Measurements from ENCODE around the gene CENPS.
"Not testable (repeated sequence)": the region's sequence is repeated elsewhere in the genome, so short reads cannot be mapped to it uniquely, and the experiment has no call there.

The CENPS gene

DNA sequence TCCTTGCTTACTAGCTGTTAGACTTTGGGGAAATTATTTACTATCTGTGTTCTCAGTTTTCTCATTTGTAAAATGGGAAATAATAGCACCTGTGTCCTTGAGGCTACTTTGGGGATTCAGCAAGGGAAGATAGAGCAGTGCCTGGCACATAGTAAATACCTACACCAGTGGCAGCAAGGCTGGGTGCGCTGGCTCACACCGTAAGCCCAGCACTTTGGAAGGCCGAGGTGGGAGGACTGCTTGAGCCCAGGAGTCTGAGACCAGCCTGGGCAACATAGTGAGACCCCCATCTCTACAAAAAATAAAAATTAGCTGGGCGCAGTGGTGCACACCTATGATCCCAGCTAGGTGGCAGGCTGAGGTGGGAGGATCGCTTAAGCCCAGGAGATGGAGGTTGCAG lies 8.6 kb upstream of the CENPS start:
- no peak for DNase-seq

DNA sequence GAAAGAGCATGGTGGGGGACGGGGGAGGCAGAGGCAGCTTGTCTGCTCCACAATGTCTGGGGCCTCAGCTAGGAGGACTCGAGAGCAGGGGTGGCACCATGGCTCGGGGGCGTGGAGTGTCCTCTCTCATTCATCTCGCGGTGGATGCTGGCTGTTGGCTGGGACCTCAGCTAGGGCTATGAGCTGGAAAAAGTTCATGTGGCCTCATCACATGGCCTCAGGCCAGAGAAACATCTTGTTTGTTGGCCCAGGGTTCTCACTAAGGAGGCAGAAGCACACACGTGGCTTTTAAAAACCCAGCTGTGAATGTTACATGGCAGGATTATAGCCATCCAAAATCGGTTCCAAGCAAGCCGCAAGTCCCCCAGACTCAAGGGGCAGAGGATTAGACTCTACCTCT lies 6.2 kb upstream of the CENPS start:
- DNase-seq = no peak

DNA sequence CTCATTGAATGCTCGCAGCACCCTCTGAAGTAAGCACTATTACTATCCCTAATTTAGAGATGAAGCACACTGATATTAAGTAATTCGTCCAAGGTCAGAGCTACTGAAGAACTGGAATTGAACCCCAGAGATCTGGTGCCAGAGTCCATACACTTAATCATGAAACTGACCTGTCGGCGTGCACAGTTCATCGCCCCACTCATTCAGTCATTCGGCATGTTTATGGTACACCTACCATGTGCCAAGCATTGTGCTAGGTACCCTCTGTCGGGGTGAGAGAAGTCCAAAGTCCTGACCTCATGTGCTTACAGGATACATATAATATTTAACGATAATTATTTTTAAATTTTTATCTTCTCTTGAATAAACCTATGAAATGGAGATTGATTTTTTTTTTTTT lies 5.6 kb upstream of the CENPS start:
- no peak for DNase-seq

DNA sequence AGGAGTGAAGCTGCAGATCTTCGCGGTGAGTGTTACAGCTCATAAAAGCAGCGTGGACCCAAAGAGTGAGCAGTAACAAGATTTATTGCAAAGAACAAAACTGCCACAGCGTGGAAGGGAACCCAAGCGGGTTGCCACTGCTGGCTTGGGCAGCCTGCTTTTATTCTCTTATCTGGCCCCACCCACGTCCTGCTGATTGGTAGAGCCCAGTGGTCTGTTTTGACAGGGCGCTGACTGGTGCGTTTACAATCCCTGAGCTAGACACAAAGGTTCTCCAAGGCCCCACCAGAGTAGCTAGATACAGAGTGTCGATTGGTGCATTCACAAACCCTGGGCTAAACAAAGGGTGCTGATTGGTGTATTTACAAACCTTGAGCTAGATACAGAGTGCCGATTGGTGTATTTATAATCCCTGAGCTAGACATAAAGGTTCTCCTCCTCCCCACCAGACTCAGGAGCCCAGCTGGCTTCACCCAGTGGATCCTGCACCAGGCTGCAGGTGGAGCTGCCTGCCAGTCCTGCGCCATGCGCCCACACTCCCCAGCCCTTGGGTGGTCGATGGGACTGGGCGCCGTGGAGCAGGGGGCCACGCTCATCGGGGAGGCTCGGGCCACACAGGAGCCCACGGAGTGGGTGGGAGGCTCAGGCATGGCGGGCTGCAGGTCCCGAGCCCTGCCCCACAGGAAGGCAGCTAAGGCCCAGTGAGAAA lies 4.3 kb upstream of the CENPS start:
- not testable (repeated sequence) for DNase-seq

DNA sequence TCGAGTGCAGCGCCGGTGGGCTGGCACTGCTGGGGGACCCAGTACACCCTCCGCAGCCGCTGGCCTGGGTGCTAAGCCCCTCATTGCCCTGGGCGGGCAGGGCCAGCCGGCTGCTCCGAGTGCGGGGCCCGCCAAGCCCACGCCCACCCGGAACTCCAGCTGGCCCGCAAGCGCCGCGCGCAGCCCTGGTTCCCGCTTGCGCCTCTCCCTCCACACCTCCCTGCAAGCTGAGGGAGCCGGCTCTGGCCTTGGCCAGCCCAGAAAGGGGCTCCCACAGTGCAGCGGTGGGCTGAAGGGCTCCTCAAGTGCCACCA lies 3.7 kb upstream of the CENPS start:
- DNase-seq = not testable (repeated sequence)

DNA sequence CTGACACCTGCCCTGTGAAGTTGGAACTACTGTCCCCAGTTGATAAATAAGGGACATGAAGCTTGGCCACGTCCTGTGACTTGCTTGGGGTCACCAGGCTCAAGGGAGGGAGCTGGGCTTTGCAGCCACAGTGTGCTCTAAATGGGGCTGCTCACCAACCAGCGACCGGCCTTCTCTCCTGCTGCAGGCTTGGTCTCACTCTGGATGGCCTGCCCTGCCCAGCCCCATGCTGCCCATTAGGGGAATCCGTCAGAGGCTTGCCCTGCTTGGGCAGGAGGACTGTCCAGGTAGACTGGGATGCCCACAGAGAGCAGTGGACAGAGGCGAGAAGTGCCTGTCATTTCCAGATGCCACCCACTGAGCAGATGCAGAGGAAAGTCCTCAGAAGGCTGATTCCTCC lies 1.2 kb upstream of the CENPS start:
- no peak for DNase-seq

DNA sequence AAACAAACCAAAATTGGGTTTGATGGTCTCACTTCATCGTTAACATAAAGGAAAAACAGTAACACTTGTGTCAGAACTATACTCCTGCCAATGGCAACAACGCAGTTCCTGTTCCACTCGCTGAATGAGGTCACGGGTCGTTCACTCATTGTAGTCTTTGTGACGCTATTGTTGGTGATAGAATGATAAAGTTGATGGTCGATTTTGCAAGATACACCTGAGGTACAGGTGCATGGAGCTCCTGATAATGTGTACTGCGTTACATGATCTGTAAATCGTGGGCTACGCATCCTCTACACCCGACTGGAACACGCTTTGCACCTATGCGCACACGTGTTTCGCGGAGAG lies 391 bp upstream of the CENPS start:
- DNase-seq = no peak

DNA sequence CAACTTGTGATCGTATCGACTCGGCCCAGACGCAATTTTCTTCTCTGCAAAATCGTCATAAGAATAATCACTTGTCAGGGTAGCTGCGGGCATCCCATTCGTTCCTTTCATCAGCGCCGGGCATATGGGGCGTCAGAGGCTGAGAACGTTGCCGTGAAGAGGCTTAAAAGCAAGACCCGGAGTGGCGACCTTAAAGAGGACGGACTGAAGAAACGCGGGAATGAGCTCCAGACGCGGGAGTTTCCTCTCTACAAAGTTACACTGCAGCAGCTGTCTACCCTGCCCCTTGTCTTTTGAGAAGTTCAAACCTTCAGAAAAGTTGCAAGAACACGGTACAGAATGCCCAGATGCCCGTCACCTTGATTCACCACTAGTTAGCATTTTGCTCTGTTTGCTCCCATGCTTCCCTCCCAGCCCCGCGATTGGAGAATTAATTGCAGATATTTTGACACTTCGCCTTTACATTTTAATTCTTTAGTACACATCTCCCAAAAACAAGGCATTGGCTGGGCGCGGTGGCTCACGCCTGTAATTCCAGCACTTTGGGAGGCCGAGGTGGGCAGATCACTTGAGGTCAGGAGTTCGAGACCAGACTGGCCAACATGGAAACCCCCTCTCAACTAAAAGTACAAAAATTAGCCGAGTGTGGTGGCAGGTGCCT lies 967 bp downstream of the CENPS start:
- no peak for DNase-seq

DNA sequence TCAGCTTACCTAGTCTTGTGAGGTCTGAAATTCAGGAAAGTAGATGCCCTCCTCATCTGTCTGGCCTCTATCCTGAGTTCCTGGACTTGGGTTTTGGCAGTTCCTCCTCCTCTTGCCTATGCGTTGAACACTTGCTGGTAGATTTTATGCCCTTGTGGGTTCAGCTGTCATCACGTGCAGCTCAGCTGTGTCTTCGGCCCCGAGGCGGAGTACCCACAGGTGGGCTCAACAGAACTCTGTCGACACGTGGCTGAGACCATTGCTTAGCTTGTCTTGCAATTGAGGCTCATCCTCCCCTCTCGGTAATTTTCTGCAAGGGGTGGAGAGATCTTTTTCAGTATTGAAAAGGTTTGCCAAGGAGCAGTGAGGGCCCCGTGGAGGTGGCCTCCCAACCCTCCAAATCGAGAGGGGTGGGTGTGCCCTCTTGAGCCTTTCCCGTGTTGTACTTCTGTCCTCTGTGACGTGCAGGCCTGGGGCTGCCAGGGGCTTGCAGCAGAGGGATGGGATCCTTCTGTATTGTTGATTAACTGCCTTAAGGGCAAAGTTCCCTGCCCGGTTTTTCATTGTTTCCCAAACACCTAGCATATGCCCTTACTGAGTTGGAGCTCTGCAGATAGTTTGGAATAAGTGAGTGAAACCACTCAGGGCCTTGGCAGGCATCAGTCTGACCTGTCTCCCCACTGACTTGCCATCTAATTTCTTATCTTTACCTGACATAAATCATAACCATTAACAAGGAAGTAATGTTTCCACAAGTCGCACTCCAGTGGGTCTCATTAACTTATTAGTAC lies 2.9 kb downstream of the CENPS start:
- DNase-seq = no peak

DNA sequence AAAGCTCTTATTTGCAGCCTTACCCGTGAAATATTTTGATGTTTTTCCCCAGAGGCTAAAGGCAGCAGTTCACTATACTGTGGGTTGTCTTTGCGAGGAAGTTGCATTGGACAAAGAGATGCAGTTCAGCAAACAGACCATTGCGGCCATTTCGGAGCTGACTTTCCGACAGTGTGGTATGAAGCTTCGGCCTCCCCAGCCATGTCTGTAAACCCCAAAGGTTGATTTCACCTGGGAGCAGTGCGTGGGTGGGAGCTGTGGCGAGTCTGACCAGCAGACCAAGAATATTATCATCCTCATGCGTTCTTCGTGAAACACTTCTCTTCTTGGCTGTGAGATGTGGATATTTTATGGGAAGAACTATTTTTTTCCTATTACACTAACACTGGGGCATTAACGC lies 3.6 kb downstream of the CENPS start:
- DNase-seq = no peak

DNA sequence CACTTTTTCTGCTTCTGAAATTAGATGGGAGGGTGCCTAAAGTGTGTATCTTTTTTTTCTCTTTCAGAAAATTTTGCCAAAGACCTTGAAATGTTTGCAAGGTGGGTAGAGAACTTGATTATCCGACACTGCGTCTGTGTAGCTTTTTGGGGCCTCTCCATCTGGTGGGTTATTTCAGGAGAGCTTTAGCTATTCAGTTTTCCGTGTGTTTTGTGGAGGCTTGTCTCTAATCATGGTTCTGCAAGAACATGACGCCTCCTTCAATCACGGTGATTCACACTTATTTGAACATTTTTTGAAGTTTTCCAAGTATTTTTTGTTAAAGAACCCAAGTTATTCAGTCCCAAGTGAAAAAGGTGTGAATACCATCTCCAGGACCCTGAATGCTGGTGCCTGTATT lies 4.4 kb downstream of the CENPS start:
- no peak for DNase-seq

DNA sequence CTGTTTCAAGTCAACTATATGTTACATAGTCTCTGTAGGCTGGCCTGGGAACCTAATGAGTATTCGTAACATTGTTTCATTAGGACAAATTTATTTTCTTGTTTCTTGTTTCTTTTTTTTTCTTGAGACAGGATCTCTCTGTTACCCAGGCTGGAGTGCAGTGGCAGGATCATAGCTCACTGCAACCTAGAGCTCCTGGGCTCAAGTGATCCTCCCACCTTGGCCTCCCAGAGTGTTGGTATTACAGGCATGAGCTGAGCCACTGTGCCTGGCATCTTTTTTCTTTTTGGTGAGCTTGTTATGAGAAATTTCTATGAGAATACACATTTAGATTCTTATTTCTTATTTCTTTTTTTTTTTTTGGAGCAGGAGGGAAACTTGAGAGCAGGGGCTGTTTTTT lies 6.8 kb downstream of the CENPS start:
- DNase-seq = no peak

DNA sequence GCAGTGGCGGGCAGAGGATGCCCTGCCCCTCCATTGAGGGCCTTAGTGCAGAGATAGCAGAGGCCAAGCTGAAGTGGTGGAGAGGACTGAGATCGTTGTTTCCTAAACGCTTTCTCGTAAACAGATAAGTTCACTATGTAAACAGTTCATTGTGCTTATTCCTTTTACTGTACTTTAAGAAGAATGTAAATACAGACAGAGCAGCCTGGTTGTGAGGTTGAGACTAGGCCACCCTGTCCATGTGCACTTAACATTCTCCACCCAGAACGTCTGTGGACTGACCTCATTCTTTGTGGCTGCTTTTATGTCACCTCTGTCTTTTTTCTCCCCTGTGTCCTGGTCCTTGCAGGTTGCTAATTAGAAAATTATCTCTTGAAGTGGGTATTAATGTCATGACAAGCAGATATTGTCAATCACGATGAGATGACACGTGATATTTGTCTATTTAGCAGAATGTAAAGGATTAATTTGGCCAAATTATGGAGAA lies 8.5 kb downstream of the CENPS start:
- no peak for DNase-seq

DNA sequence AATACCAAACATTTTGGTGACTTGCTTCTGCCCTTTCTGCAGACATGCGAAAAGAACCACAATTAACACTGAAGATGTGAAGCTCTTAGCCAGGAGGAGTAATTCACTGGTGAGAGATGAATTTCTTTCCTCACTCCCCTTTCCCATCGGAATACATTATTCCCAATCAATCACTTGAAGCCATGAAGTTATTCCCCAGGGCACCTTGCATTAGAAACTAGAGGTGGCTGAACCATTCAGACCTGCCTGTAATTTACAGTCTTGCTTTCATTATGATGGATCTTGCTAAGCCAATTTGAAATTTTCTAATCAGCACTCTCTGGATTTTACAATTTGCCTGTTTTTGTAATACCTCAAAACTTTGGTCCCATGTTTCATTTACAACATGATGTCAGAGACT lies 10.1 kb downstream of the CENPS start:
- DNase-seq = no peak

DNA sequence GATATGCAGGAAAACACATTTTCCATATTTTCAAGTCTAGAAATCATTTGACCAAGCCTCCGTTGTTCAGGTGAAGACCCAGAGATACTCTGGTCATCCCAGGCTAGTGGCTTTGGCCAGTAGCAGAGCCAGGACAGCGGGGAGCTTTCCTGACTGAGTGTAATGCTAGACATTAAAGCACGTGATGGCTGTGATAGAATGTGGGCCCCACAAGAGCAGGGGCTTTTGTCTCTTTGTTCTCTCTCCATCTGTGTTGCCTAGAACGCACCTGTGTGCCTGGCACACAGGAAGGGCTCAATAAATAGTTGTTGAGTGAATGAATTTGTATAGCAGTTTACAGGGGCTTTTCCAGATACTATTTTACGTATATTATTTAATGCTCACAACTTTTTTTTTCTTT lies 10.6 kb downstream of the CENPS start:
- no peak for DNase-seq

DNA sequence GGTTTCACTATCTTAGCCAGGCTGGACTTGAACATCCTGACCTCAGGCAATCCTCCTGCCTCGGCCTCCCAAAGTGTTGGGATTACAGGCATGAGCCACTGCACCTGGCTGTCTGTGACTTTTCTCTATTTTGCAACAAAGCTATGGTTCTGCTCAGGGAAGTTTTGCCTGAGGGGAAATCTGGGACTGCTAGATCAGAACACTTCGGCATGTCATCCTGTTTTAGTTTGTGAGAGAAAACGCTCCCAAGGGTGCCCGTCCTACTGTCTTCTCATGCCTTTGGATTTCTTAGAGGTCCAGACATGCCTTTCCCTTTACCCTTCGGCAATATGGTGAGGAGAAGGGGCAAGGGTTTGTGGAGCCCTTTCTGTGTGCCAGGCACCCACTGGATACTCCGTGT lies 14.0 kb downstream of the CENPS start:
- DNase-seq = no peak

DNA sequence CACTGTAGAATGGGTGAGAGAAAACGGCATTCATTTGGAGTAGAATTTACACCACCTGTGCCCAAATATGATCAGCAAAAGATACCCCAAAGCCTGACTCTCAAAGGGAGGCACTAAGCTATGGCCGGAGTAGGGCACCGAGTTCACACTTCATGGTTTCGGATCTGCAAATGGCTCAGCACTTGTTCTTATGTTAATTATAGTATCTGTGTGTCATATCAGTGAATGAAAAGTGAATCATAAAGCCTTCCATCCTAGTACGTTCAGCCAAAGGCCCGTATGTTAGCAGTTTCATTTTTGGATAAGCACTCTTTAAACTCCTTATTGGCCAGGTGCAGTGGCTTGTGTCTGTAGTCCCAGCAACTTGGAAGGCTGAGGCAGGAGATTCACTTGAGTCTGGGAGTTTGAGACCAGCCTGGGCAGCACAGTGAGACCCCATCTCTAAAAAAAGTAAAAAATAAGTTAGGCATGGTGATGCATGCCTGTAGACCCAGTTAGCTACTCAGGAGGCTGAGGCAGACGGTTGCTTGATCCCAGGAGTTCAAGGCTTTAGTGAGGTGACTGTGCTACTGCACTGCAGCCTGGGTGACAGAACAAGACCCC lies 14.7 kb downstream of the CENPS start:
- DNase-seq = no peak

DNA sequence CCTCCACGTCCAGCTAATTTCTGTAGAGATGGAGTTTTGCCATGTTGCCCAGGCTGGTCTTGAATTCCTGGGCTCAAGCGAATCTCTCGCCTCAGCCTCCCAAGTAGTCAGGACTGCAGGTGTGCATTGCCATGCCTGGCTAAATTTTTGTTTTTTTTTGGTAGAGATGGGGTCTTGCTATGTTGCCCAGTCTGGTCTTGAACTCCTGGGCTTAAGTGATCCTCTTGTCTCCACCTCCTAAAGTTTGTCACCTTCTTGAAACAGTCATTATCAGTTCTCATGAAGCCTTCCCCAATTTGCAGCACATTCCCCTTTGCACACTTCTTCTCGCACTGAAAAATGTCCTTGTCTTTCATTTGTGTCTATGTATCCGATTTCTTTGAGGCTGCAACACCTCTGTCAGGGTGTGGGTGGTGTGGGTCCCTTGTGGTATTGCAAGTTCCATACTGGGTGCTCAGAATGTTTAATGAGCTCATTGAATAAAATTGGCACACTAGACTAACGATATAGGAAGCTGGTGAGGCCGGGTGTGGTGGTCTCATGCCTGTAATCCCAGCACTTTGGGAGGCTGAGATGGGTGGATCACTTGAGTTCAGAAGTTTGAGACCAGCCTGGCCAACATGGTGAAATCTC lies 16.7 kb downstream of the CENPS start:
- DNase-seq = no peak

DNA sequence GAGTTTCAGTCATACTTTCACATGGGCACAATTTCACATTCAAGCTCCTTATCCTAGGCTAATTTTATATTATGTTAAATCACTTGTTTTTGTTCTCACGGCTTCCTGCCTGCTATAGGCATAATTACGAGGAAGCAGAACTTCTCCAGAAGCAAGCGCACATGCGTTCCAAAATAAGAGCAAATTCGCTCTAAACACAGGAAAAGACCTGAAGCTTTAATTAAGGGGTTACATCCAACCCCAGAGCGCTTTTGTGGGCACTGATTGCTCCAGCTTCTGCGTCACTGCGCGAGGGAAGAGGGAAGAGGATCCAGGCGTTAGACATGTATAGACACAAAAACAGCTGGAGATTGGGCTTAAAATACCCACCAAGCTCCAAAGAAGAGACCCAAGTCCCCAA lies 19.5 kb downstream of the CENPS start, which contains the start of gene CORT:
Gene CORT, plus strand, starts transcription at position 281 of the 400 bp plus-strand sequence. CDS start 193 bp downstream, outside the sequence.
- DNase-seq = no peak

DNA sequence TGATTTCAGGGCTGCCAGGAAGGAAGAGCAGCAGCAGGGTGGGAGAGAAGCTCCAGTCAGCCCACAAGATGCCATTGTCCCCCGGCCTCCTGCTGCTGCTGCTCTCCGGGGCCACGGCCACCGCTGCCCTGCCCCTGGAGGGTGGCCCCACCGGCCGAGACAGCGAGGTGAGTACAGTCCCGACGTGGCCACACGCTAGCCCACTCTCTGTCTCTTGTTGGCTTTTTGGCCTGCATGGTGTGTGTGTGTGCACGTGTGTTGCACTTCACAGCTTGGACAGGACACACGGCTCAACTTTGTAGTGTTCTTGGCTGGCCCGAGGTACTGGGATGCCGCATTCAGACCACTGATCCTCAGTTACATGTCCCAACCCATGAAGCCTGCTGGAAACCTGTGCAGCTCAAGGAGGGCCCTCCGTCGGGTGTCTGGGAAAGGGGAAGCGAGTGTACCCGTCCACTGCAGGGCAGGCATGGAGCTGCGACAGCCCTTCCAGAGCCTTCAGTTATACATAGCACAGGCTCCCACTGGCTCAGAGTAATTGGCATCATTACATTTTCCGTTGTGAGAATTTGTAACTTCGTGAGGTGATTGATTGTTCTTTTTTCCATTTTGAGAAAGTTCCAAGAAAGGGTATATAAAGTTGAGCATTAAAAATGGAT lies 20.1 kb downstream of the CENPS start:
- DNase-seq = no peak

DNA sequence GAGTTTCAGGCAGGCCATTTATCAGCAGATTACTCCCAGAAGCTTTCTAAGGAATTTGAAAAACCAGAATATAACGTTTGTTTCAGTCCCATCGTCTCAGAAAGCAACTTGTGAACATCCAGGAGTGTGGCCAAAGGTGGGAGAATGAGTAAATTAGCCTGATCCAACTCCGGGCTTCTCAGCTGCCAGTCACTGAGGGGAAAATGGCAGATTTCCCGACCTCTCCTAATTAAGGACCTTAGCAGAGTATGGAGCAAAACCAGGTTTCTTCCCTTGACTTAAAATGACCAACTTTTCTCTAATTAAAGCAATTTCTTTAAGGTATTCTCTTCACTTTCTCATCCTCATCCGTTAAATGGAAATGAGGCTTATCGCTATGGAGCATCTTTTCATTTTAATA lies 20.6 kb downstream of the CENPS start:
- DNase-seq = no peak

DNA sequence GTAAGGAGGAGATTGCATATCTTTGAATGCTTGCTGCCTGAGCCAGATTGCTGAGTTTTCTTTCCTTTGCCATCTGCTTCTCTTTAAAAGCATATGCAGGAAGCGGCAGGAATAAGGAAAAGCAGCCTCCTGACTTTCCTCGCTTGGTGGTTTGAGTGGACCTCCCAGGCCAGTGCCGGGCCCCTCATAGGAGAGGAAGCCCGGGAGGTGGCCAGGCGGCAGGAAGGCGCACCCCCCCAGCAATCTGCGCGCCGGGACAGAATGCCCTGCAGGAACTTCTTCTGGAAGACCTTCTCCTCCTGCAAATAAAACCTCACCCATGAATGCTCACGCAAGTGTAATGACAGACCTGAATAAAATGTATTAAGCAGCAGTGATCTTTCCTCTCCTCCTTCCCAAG lies 21.1 kb downstream of the CENPS start:
- DNase-seq = no peak

DNA sequence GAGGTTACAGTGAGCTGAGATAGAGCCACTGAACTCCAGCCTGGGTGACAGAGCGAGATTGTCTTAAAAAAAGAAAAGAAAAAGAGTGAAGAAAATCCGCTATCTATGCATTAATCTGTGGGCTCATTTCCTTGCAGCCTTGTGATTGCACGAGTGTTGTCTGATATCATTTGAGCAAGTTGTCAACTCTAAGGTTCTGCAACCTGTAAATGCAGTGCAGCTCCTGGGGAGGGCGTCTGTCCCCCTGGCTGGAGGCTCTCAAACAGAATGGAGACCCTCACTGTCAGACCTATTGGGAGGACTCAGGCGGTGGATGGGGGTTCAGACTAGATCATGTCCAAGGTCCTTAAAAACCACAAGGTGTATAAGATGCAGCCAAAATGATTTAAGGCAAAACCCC lies 25.8 kb downstream of the CENPS start:
- DNase-seq = no peak

Data from NCI-H187 (cell line).